LHCN-M2 (cell line): ENCODE results near the gene VCL. TPM values are rescaled to one million over a fixed set of nuclear protein-coding genes. Genes with fewer than 3 reads are reported as not detected.

ENCODE experiments used
- DNase-seq: peaks from one replicate; pipeline ENCODE4 v3.0.0-alpha.2; 2012; ENCODE audit warnings: low read depth
- total RNA-seq: library from RNA; depleted of rRNA; stranded (reverse); fragments of >200 nt; gene quantifications from 2 replicates; pipeline ENCODE4 v1.2.3, GENCODE V29; 2014; rRNA removed

The VCL gene
- total RNA-seq, 1 experiment from 2014 or later, result 163 TPM

- DNase-seq, result peak; percentile 98
These were observed 153.3 kb downstream of the VCL start, which contains the start of gene ADK for GRCh38 chr10:74150990-74151878. TSS of gene ADK (plus strand) at chr10:74151221. CDS start at chr10:74151279, 58 bp downstream.

GRCh38 chr10:74151879-74152722 is 154.2 kb downstream of the VCL start:
- DNase-seq, result no peak

GRCh38 chr10:74153123-74153522 is 155.2 kb downstream of the VCL start:
- peak; percentile 76 for DNase-seq

GRCh38 chr10:74153676-74154075 is 155.8 kb downstream of the VCL start:
- DNase-seq, result no peak

- no peak for DNase-seq
These were observed 159.0 kb downstream of the VCL start for GRCh38 chr10:74156919-74157289.

GRCh38 chr10:74160013-74160412 is 162.1 kb downstream of the VCL start:
- DNase-seq, result no peak

GRCh38 chr10:74163319-74164068 is 165.6 kb downstream of the VCL start:
- DNase-seq, result no peak

GRCh38 chr10:74164716-74165529 is 167.0 kb downstream of the VCL start:
- no peak for DNase-seq

GRCh38 chr10:74165530-74165901 is 167.6 kb downstream of the VCL start:
- no peak for DNase-seq

GRCh38 chr10:74167443-74167842 is 169.5 kb downstream of the VCL start:
- no peak for DNase-seq

Other genes starting within 250 kb of the VCL start
- gene CHCHD1, start 216.1 kb upstream of the VCL start, total RNA-seq, result 32.5 and 40.1 TPM in 2 replicates
- 57.6 and 85.6 TPM in 2 replicates for gene ZSWIM8, start 212.5 kb upstream of the VCL start, total RNA-seq
- gene NDST2, start 186.5 kb upstream of the VCL start, total RNA-seq, result 20.7 and 29.2 TPM in 2 replicates
- gene CAMK2G, start 123.6 kb upstream of the VCL start, total RNA-seq, result 16.4 and 20.8 TPM in 2 replicates
- 614 and 683 TPM in 2 replicates for gene PLAU, start 87.0 kb upstream of the VCL start, total RNA-seq
- gene AP3M1, start 152.7 kb downstream of the VCL start, total RNA-seq, result 27.1 and 31.7 TPM in 2 replicates
- gene ADK, start 153.1 kb downstream of the VCL start, total RNA-seq, result 30.2 and 33.6 TPM in 2 replicates